NCI-H146 (cell line): ENCODE results near the gene PRRT3.
"Not testable (repeated sequence)": the region's sequence is repeated elsewhere in the genome, so short reads cannot be mapped to it uniquely, and the experiment has no call there.

Experiments
- DNase-seq: peaks from one replicate; lab custom pipeline; 2025; lab: John Stamatoyannopoulos, UW

The PRRT3 gene

DNA sequence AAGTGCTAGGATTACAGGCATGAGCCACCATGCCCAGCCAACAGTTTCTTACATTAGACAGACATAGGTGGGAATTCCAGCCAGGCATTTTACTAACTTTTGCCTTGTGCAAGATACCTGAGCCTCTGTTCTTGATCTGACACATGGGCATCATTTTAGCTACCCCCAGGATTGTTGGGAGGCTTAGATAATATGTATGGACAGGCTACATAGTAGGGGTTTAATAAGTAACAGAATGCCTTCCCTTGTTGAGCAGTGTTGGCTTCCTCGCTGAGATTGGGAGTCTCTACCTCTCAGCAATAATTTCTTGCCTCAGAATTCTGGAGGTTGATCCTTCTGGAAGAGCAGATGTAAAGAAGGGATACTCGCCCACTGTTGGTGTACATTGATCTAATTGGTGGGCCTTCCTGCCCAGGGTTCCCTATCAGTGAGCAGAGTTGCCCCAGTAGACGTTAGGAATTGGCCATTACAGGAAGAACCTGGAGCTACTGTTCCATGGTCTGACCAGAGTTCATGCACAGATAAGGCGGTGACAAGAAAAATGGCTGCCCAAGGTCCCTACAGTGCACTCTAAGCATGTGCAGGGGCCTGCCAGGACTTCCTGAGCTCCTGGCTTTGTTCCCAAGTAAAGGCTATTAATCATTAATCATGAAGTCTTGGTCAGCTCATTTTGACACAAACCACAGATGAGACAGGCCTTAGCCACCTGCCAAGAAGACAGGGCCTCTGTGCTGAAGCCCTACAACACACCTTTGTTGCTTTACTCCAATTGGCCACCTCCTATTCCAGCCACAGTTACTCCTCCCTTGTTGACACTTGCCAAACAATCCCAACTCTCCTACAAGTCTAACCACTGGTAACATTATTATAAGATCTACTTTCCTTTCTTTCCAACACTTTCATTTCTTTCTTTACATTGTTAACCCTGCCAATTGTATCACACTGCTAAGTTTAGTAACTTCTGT, 54.5 kb downstream of the PRRT3 start:
- no peak for DNase-seq

GRCh38 chr3:9896755-9897407, 55.3 kb downstream of the PRRT3 start:
- DNase-seq: not testable (repeated sequence)

DNA sequence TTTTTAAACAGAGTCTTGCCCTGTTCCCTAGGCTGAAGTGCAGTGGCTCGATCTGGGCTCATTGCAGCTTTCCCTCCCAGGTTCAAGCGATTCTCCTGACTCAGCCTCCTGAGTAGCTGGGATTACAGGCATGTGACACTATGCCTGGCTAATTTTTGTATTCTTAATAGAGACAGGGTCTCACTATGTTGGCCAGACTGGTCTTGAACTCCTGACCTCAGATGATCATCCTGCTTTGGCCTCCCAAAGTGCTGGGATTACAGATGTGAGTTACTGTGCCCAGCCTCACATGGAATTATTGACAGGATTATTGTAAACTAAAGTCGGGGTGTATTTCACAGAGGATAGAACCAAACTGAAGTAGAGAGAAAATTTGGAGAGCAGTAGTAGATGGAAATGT, 56.5 kb downstream of the PRRT3 start:
- not testable (repeated sequence) for DNase-seq
